22Rv1 (cell line): Measurements from ENCODE around the gene OPN1LW.

Source experiments
- CTCF ChIP-seq: fragments of 450-650 bp; IDR thresholded peaks from 2 replicates; pipeline ENCODE4 v1.5.1; 2017; ENCODE audit warnings: mild to moderate bottlenecking
- ZFX ChIP-seq: fragments of 450-650 bp; IDR thresholded peaks from 2 replicates; pipeline ENCODE4 v1.6.1; 2017; ENCODE audit warnings: antibody characterized with exemption, borderline replicate concordance

- TF ChIP-seq CTCF = no peak
- no peak for TF ChIP-seq ZFX
These were observed 29.0 kb upstream of the OPN1LW start for GRCh38 chrX:154115071-154115470.
